Thyroid gland (tissue), 4 donors: ENCODE measurements around the gene STATH.

Experiments
- CTCF ChIP-seq, 6 experiments: fragments of 200-600 bp in 3 of 6; fragments of 450-650 bp in 3 of 6; sonication (generic) in 3 of 6; IDR thresholded peaks; one replicate each; pipeline ENCODE4 v1.5.1; 2016 to 2019; ENCODE audit warnings: antibody characterized with exemption in 6 of 6, mild to moderate bottlenecking in 2 of 6, inconsistent platforms in 1 of 6, moderate library complexity in 1 of 6
- POLR2A ChIP-seq, 2 donors: fragments of 450-650 bp; IDR thresholded peaks; one replicate each; pipeline ENCODE4 v1.6.1; 2017; ENCODE audit warnings: antibody characterized with exemption in 2 of 2, mild to moderate bottlenecking in 2 of 2, moderate library complexity in 1 of 2

- TF ChIP-seq CTCF (IDR thresholded peaks at IDR 0.05), result no peak
- TF ChIP-seq POLR2A (IDR thresholded peaks at IDR 0.05), result no peak
These were observed 31.2 kb downstream of the STATH start for GRCh38 chr4:70027011-70027410.
